Body of pancreas (tissue), 4 donors: Measurements from ENCODE around the gene SRPRB. TPM values are rescaled to one million over a fixed set of nuclear protein-coding genes. Genes with fewer than 3 reads are reported as not detected.

ENCODE experiments used
- ATAC-seq: fragments of 150-250 bp; one replicate; pipeline ENCODE4 v1.9.1; 2016
- DNase-seq, 4 donors: peaks; one replicate each; pipeline ENCODE4 v3.0.0-alpha.2; 2019
- H3K27ac ChIP-seq, 4 donors: fragments of 200-600 bp; sonication (generic); 1 replicate in 3 of 4; 2 replicates in 1 of 4; pipeline versions ENCODE4 v1.5.1 to v1.6.1; 2016 to 2019; ENCODE audit warnings: mild to moderate bottlenecking in 1 of 4, mixed read lengths in 1 of 4, moderate library complexity in 1 of 4
- H3K27me3 ChIP-seq, 2 donors: fragments of 200-600 bp; sonication (generic); one replicate each; pipeline ENCODE4 v1.6.0; 2016; ENCODE audit warnings: mild to moderate bottlenecking in 1 of 2
- H3K36me3 ChIP-seq, 2 donors: fragments of 200-600 bp; sonication (generic); replicated peaks in 1 of 2; 2 replicates each; pipeline ENCODE4 v1.5.1; 2016; ENCODE audit warnings: low read depth in 2 of 2; ENCODE audit not compliant: insufficient read depth in 1 of 2
- H3K4me1 ChIP-seq: fragments of 200-600 bp; sonication (generic); one replicate; pipeline ENCODE4 v1.6.0; 2016
- H3K4me3 ChIP-seq, 2 donors: fragments of 200-600 bp; sonication (generic); 1 replicate in 1 of 2; 2 replicates in 1 of 2; pipeline ENCODE4 v1.5.1; 2016 to 2019
- H3K9me3 ChIP-seq, 3 donors: fragments of 200-600 bp; sonication (generic); 1 replicate in 2 of 3; 2 replicates in 1 of 3; pipeline ENCODE4 v1.5.1; 2016
- POLR2A ChIP-seq, 3 donors: fragments of 450-650 bp; IDR thresholded peaks; one replicate each; pipeline ENCODE4 v1.6.1; 2016; ENCODE audit warnings: antibody characterized with exemption in 3 of 3, mild to moderate bottlenecking in 2 of 3
- WGBS, 2 donors: methylation state at CpG; one replicate each; pipeline ENCODE4 v1.1.5; 2017; 5-methylcytosine and 5-hydroxymethylcytosine counted together
- intact Hi-C: fragments of 100-400 bp; cut with DNase I; formaldehyde crosslinking; loops from one replicate; pipeline ENCODE4 v1.15.1; 2023
- total RNA-seq, 2 donors: library from RNA; depleted of rRNA; stranded (reverse); fragments of >200 nt; gene quantifications; one replicate each; pipeline ENCODE4 v1.1.0, GENCODE V29; 2016
- TF ChIP-seq, protein P1 (sequence below), 7 experiments: fragments of 450-650 bp in 4 of 7; fragments of 200-600 bp in 3 of 7; sonication (generic) in 3 of 7; IDR thresholded peaks; one replicate each; pipeline ENCODE4 v1.5.1; 2016 to 2019; ENCODE audit warnings: antibody characterized with exemption in 7 of 7

The SRPRB gene
- total RNA-seq, 2 donors from 2014 or later = 28.3 to 39.4 TPM

DNA sequence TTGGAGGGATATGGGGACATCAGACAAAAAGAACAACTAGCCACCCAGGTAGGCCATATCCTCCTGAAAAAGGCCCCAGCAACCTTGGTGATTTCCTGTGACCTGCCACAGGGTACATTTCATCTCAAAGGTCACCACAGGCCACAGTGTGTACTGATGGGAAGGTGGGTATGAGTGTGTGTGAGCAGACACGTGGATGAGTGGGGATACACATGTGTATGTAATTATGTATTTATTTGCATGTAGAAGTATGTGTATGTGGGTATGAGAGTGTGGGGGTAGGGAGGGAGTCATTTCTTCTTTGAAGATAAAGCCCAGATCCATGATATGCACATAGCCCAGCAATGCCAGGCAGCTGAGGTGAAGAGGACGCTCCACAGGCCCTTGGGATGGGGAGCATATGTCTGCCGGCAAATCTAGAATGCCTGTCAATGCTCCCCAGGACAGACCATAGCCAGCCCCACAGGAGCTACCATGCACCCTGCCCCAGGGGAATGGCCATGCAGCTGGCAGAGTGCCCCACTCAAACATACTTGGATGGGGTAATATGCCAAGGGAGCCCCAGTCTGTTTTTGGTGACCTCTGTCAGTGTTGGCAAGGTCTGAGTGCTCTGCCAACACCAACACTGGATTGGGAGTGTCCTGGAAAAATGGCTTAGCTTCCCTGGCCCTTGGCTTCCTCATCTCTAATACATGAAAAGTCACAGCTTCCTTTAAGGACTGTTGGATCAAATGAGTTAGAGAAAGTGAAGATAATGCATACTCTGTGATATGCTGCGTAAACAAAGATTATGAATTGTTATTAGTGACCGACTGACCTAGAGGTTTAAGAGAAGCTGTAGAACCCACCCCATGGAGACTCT is 47.7 kb downstream of the SRPRB start:
- Histone ChIP-seq H3K27ac (no peak overlapping the region), H3K36me3 (no peaks in the 10 kb centered on the region), H3K4me3 (no peak overlapping the region), H3K9me3 (no peaks in the 10 kb centered on the region), H3K27me3 (no peaks in the 10 kb centered on the region), H3K4me1 (no peaks in the 10 kb centered on the region)
- intact Hi-C loops = no loop called here
- 77 to 85% methylated on average over 5 of the region's 5 CpGs for whole genome bisulfite sequencing, 2 donors
- DNase-seq = no peak
- ATAC-seq = no peak
- TF ChIP-seq, protein P1, sequence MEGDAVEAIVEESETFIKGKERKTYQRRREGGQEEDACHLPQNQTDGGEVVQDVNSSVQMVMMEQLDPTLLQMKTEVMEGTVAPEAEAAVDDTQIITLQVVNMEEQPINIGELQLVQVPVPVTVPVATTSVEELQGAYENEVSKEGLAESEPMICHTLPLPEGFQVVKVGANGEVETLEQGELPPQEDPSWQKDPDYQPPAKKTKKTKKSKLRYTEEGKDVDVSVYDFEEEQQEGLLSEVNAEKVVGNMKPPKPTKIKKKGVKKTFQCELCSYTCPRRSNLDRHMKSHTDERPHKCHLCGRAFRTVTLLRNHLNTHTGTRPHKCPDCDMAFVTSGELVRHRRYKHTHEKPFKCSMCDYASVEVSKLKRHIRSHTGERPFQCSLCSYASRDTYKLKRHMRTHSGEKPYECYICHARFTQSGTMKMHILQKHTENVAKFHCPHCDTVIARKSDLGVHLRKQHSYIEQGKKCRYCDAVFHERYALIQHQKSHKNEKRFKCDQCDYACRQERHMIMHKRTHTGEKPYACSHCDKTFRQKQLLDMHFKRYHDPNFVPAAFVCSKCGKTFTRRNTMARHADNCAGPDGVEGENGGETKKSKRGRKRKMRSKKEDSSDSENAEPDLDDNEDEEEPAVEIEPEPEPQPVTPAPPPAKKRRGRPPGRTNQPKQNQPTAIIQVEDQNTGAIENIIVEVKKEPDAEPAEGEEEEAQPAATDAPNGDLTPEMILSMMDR (IDR thresholded peaks at IDR 0.05) = no peak

DNA sequence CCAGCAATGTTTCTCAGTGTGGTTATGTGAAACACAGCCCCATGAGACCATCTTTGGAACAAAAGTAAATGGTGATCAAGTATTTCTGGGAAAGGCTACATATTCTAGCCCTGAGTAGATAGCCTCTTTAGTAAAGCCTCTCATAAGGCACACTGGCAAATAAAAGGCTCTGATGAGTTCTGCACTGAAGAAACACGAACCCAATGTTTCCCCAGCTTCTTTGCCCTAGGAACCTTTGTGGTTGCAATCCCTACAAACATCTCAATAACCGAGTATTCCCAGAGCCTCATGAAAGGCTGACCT is 48.3 kb downstream of the SRPRB start:
- ATAC-seq = no peak
- no peaks in the 10 kb centered on the region for H3K9me3 ChIP-seq
- intact Hi-C loops = no loop called here
- WGBS, 2 donors = 71 to 76% methylated on average over 2 of the region's 2 CpGs
- no peaks in the 10 kb centered on the region for H3K27me3 ChIP-seq
- no peaks in the 10 kb centered on the region for H3K4me1 ChIP-seq
- no peak overlapping the region for H3K4me3 ChIP-seq
- no peak overlapping the region for H3K27ac ChIP-seq
- no peak for DNase-seq
- no peaks in the 10 kb centered on the region for H3K36me3 ChIP-seq
- TF ChIP-seq, protein P1 (IDR thresholded peaks at IDR 0.05) = no peak
- no peak for TF ChIP-seq POLR2A (IDR thresholded peaks at IDR 0.05)

DNA sequence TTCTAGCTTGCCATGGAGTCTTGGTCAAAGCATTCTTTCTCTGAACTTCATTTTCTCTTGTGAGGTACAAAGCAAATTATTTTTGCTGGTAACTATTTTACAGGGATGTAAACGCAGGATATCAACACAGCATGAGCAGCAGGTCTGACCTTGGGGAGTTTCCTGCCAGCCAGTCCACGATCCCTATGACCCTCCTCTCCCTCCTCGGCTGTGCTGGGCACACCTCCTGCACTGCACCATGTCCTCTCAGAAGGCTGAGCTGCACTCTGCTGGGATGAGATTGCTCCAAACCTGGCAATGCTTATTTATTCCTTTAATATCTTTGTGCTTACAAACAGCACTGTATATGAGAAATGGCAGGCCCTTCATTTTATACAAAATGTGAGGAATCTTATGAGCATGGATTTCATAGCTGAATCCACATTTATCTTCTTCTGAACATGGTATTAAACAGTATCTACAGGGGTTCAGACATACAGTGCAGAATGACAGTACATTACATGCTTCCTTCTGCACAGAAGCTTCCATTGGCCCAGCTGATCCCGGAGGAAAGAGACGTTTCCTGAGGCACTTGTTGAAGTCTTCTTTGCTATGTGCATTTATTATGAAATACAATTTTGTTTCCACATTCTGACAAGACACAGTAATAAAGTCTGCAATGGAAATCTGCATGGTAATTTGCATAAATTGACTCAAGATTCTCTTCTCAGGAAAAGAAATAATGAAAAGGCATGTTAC is 48.8 kb downstream of the SRPRB start:
- H3K9me3 ChIP-seq = no peaks in the 10 kb centered on the region
- no peaks in the 10 kb centered on the region for H3K27me3 ChIP-seq
- H3K4me3 ChIP-seq = no peak overlapping the region
- no peak for TF ChIP-seq POLR2A (IDR thresholded peaks at IDR 0.05)
- TF ChIP-seq, protein P1 (IDR thresholded peaks at IDR 0.05) = no peak
- no peaks in the 10 kb centered on the region for H3K4me1 ChIP-seq
- DNase-seq (no peak), ATAC-seq (no peak)
- H3K36me3 ChIP-seq = no peaks in the 10 kb centered on the region
- intact Hi-C loops = no loop called here
- H3K27ac ChIP-seq = no peak overlapping the region
- WGBS, 2 donors = 39 to 52% methylated on average over 5 of the region's 5 CpGs

DNA sequence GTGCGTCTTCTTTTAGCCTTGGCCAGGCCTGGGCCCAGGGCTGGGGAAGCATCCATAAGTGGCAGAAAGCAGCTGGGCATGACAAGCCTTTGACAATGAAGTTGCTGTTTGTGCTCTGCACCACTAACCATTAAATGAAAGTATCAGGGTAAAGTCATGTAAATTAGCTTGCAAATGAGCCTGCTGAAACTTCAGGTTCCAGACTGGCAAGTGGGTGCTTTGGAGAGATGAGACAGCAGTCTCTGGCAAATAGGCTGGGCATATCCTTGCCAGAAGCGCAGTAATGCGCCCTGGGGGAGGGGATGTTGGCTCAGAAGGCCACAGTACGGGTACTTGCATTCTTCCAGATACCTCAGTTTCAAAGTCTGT is 49.4 kb downstream of the SRPRB start:
- no peak for DNase-seq
- no peaks in the 10 kb centered on the region for H3K4me1 ChIP-seq

More for the DNA sequence above, 49.4 kb downstream of the SRPRB start:
- Histone ChIP-seq H3K36me3 (no peaks in the 10 kb centered on the region), H3K27ac (no peak overlapping the region), H3K27me3 (no peaks in the 10 kb centered on the region), H3K9me3 (no peaks in the 10 kb centered on the region), H3K4me3 (no peak overlapping the region)
- 91 to 93% methylated on average over 4 of the region's 4 CpGs for WGBS, 2 donors
- no peak for TF ChIP-seq POLR2A (IDR thresholded peaks at IDR 0.05)
- TF ChIP-seq, protein P1 (IDR thresholded peaks at IDR 0.05) = no peak
- intact Hi-C loops = no loop called here
- no peak for ATAC-seq
